Type B pancreatic cell (in vitro differentiated cells): ENCODE results near the gene ELN. TPM values are rescaled to one million over a fixed set of nuclear protein-coding genes. Genes with fewer than 3 reads are reported as not detected.

Experiments
- DNase-seq: peaks from one replicate; pipeline ENCODE4 v3.0.0; 2021; ENCODE audit warnings: mixed read lengths; ENCODE audit not compliant: unreplicated experiment; ENCODE audit errors: extremely low spot score
- H3K27ac Mint-ChIP-seq: 2 replicates; pipeline ENCODE4 v1.8.0; 2021; ENCODE audit warnings: mild to moderate bottlenecking, mixed read lengths
- H3K27me3 Mint-ChIP-seq: 2 replicates; pipeline ENCODE4 v1.8.0; 2021; ENCODE audit warnings: mixed read lengths
- H3K36me3 Mint-ChIP-seq: 2 replicates; pipeline ENCODE4 v1.8.0; 2021; ENCODE audit warnings: mixed read lengths
- H3K4me1 Mint-ChIP-seq: one replicate; pipeline ENCODE4 v1.8.0; 2021; ENCODE audit warnings: mixed read lengths; ENCODE audit not compliant: unreplicated experiment
- H3K4me3 Mint-ChIP-seq: 2 replicates; pipeline ENCODE4 v1.8.0; 2021; ENCODE audit warnings: mild to moderate bottlenecking, mixed read lengths
- H3K9me3 Mint-ChIP-seq: 2 replicates; pipeline ENCODE4 v1.8.0; 2021; ENCODE audit warnings: mixed read lengths
- total RNA-seq: library from RNA; stranded (reverse); gene quantifications from 2 replicates; pipeline ENCODE4 v1.2.1, GENCODE V29; 2021; ENCODE audit warnings: low replicate concordance
- TF ChIP-seq, protein P1 (sequence below): fragments of 200-600 bp; sonication (generic); conservative IDR thresholded peaks from 2 replicates; pipeline ENCODE4 v1.5.0; 2021; ENCODE audit warnings: antibody characterized with exemption, mild to moderate bottlenecking

Gene ELN
- total RNA-seq, 1 donor from 2014 or later, result 8.8 TPM

- H3K27ac Mint-ChIP-seq, result no peak overlapping the region
- no peaks in the 10 kb centered on the region for H3K9me3 Mint-ChIP-seq
- no peak for DNase-seq
- H3K4me3 Mint-ChIP-seq, result no peak overlapping the region
- H3K4me1 Mint-ChIP-seq, result no peaks in the 10 kb centered on the region
- no peaks in the 10 kb centered on the region for H3K36me3 Mint-ChIP-seq
- H3K27me3 Mint-ChIP-seq, result peaks cover under 1% of the 10 kb centered on the region
- TF ChIP-seq, protein P1, sequence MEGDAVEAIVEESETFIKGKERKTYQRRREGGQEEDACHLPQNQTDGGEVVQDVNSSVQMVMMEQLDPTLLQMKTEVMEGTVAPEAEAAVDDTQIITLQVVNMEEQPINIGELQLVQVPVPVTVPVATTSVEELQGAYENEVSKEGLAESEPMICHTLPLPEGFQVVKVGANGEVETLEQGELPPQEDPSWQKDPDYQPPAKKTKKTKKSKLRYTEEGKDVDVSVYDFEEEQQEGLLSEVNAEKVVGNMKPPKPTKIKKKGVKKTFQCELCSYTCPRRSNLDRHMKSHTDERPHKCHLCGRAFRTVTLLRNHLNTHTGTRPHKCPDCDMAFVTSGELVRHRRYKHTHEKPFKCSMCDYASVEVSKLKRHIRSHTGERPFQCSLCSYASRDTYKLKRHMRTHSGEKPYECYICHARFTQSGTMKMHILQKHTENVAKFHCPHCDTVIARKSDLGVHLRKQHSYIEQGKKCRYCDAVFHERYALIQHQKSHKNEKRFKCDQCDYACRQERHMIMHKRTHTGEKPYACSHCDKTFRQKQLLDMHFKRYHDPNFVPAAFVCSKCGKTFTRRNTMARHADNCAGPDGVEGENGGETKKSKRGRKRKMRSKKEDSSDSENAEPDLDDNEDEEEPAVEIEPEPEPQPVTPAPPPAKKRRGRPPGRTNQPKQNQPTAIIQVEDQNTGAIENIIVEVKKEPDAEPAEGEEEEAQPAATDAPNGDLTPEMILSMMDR, result no peak
Measured at GRCh38 chr7:74063646-74064045, 35.7 kb downstream of the ELN start.

- DNase-seq, result no peak
- Mint-ChIP-seq H3K9me3 (no peaks in the 10 kb centered on the region), H3K4me3 (no peak overlapping the region), H3K27me3 (no peaks in the 10 kb centered on the region), H3K36me3 (no peaks in the 10 kb centered on the region), H3K27ac (no peak overlapping the region), H3K4me1 (no peaks in the 10 kb centered on the region)
- TF ChIP-seq, protein P1, result no peak
Measured at GRCh38 chr7:74064696-74065095, 36.7 kb downstream of the ELN start.

- TF ChIP-seq, protein P1, result no peak
- DNase-seq, result no peak
- no peak overlapping the region for H3K4me3 Mint-ChIP-seq
Measured at GRCh38 chr7:74066626-74067025, 38.7 kb downstream of the ELN start.

DNA sequence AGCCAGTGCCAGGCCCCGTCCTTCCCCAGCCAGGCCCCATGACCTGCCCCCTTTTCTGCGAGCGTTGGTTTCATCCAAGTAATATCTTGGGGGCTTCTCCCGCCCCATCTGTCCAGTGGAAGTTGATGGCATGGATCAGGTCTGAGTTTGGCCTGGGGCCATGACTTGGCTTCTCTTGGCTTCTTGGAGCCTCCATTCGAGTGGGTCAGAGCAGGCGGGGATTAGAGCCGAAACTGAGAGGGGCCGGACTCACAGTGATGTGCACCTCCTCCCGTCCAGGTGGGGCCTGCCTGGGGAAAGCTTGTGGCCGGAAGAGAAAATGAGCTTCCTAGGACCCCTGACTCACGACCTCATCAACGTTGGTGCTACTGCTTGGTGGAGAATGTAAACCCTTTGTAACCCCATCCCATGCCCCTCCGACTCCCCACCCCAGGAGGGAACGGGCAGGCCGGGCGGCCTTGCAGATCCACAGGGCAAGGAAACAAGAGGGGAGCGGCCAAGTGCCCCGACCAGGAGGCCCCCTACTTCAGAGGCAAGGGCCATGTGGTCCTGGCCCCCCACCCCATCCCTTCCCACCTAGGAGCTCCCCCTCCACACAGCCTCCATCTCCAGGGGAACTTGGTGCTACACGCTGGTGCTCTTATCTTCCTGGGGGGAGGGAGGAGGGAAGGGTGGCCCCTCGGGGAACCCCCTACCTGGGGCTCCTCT is 40.6 kb downstream of the ELN start:
- H3K4me1 Mint-ChIP-seq, result no peaks in the 10 kb centered on the region
- H3K27me3 Mint-ChIP-seq, result no peaks in the 10 kb centered on the region
- no peaks in the 10 kb centered on the region for H3K9me3 Mint-ChIP-seq
- no peaks in the 10 kb centered on the region for H3K36me3 Mint-ChIP-seq
- TF ChIP-seq, protein P1, result no peak
- no peak overlapping the region for H3K4me3 Mint-ChIP-seq
- H3K27ac Mint-ChIP-seq, result no peak overlapping the region
- DNase-seq, result no peak

More at GRCh38 chr7:74066626-74067025, 38.7 kb downstream of the ELN start:
- Mint-ChIP-seq H3K27me3 (no peaks in the 10 kb centered on the region), H3K4me1 (no peaks in the 10 kb centered on the region), H3K27ac (no peak overlapping the region), H3K36me3 (no peaks in the 10 kb centered on the region), H3K9me3 (no peaks in the 10 kb centered on the region)

DNA sequence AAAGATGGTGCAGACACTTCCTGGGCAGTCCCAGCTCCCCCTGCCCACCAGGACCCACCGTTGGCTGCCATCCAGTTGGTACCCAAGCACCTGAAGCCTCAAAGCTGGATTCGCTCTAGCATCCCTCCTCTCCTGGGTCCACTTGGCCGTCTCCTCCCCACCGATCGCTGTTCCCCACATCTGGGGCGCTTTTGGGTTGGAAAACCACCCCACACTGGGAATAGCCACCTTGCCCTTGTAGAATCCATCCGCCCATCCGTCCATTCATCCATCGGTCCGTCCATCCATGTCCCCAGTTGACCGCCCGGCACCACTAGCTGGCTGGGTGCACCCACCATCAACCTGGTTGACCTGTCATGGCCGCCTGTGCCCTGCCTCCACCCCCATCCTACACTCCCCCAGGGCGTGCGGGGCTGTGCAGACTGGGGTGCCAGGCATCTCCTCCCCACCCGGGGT is 41.1 kb downstream of the ELN start:
- no peaks in the 10 kb centered on the region for H3K36me3 Mint-ChIP-seq
- no peaks in the 10 kb centered on the region for H3K9me3 Mint-ChIP-seq
- TF ChIP-seq, protein P1, result no peak
- no peak overlapping the region for H3K4me3 Mint-ChIP-seq
- H3K27ac Mint-ChIP-seq, result no peak overlapping the region
- DNase-seq, result no peak
- H3K27me3 Mint-ChIP-seq, result no peaks in the 10 kb centered on the region
- no peaks in the 10 kb centered on the region for H3K4me1 Mint-ChIP-seq
